Left cardiac atrium (tissue), 4 donors: ENCODE data around the gene NTSR1. TPM values are rescaled to one million over a fixed set of nuclear protein-coding genes. Genes with fewer than 3 reads are reported as not detected.

Source experiments
- ATAC-seq, 2 donors: fragments of 200-7000 bp; cut with Tn5 transposase; one replicate each; pipeline ENCODE4 v1.9.1; 2020; ENCODE audit warnings: mild to moderate bottlenecking in 2 of 2, moderate library complexity in 2 of 2
- DNase-seq: peaks from one replicate; pipeline ENCODE4 v3.0.0-alpha.2; 2020
- intact Hi-C, 2 donors: fragments of 100-400 bp; cut with DNase I; formaldehyde crosslinking; loops; one replicate each; pipeline versions ENCODE4 v1.14.1 to v1.15.1; 2022 to 2023
- long read RNA-seq: library from polyadenylated mRNA; unstranded; transcript quantifications from one replicate; pipeline ENCODE4 v2.0.0, GENCODE V29; 2021
- total RNA-seq, 2 donors: library from RNA; stranded (reverse); fragmentation: NEBNext Ultra II Directional; extraction: Animal tissue kit (Norgen Biotek cat#: 25700); gene quantifications; one replicate each; pipeline ENCODE4 v1.2.1, GENCODE V29; 2021
- donor health status: DM: no; HTN: yes; CAD: no.
- donor health status: DM: no; HTN: yes; CAD: no; lungs with severe emphysema.
- donor health status: DM: yes; HTN: yes; CAD: no.
- donor health status: Dilated cardiomyopathy.

Gene NTSR1
- not detected for total RNA-seq
- long read RNA-seq = 0 reads

DNA sequence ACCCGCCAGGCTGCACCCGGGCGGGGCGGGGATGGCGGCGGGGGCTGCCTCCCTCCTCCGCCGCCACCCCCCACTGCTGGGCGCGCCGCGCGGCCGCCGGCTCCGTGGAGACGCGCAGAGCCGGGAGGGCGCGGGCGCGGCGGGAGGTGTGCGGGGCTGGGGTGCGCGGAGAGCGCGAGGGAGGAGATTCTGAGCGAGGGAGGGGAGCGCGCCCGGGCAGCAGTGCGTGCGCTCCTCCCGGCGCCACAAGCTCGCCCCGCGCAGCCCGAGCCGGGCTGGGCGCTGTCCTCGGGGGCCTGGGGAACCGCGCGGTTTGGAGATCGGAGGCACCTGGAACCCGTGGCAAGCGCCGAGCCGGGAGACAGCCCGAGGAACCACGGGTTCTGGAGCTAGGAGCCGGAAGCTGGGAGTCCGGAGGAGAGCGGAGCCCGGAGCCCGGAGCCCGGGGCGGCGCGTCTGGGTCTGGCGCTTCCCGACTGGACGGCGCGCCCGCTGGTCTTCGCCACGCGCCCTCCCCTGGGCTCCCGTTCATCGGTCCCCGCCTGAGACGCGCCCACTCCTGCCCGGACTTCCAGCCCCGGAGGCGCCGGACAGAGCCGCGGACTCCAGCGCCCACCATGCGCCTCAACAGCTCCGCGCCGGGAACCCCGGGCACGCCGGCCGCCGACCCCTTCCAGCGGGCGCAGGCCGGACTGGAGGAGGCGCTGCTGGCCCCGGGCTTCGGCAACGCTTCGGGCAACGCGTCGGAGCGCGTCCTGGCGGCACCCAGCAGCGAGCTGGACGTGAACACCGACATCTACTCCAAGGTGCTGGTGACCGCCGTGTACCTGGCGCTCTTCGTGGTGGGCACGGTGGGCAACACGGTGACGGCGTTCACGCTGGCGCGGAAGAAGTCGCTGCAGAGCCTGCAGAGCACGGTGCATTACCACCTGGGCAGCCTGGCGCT lies at the start of gene NTSR1:
Gene NTSR1 (plus strand): TSS at position 246 of the 946 bp plus-strand sequence. CDS start 372 bp downstream, at position 618.
- DNase-seq (no peak), ATAC-seq (no peak)
- intact Hi-C loops = no loop called here

DNA sequence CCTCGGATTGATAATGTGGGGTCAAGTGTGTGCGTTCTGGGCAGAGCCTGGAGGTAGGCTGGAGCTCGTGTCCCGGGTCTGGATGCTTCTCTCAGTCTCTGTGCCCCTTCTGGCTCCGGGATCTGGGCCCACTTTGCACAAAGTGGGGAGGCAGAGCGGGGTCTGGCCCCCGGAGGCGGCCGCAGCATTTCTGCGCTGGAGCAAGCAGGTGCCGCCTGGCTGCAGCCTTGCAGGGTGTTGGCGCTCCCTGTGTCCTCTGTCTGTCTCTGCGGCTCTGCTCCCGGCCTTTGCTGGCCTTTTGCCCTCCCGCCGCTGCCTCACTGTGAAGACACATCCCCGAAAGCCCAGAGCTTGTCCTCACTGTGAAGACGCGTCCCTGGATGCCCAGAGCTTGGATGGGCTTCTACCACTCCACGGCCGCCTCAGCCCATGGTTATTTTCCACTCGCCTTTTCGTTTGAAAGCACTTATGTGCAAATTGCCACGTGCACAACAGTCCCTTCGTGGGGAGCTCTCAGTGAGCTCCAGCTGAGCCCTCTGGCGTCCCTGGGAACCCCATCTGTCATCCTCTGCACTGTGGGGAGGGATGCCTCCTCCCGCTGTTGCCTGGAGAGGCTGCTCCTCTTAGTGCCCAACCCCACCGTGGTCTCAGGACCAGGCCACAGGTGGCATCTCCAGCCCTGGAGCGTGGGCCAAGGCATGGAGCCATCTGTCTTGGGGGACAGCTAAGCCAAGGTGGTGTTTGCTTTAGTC lies 49.0 kb upstream of the NTSR1 start:
- ATAC-seq (no peak), DNase-seq (no peak)
- intact Hi-C loops = no loop called here

DNA sequence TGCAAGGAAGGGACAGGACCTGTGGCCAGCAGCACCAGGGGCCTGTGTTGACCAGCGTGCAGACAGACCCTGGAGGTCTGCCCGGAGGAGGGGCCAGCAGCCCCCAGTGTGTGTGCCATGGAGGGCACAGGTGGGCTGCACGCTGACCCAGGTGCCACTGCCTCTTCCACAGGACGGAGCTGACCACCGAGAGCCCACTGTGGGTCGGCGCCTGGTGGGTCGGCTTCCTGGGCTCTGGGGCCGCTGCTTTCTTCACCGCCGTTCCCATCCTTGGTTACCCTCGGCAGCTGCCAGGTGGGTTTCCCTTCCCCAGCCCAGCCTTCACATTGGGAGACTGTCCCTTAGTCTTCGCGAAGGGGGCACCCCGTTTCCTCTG lies 48.4 kb upstream of the NTSR1 start:
- ATAC-seq (no peak), DNase-seq (no peak)
- intact Hi-C loops = no loop called here

DNA sequence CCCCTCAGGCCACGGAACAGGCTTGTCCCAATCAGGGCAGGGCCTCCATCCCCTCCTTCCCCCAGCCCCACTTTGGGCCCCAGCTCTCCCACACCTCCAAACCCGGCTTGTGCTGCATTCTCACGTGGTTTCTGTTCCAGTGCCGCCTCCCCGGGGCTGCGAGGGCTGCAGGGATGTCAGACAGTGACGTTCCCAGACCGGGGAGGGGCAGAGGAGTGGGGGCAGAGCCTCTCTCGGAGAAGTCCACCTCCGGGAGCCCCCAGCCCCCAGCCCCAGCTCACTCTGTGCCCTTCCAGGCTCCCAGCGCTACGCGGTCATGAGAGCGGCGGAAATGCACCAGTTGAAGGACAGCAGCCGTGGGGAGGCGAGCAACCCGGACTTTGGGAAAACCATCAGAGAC lies 47.9 kb upstream of the NTSR1 start:
- DNase-seq (no peak), ATAC-seq (no peak)
- intact Hi-C loops = no loop called here

DNA sequence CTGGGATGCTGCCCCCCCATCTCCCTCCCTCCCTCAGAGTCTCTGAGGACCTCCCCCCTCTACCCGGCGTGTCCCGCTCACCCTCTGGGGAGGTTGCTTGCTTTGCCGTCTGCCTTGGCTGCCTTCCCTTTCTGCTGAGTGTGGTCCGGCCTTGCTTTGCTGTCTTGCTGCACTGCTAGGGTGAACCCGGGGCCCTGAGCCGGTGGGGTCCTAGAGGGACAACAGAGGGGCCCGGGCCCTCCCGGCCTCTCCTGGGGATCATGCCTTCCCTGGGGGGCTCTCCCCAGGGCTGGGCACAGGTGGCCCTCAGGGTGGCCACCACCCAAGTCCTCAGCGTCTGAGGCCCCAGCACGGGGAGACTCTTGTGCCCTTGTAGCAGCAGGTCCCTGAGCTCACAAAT lies 47.0 kb upstream of the NTSR1 start:
- no peak for ATAC-seq
- intact Hi-C loops = no loop called here

DNA sequence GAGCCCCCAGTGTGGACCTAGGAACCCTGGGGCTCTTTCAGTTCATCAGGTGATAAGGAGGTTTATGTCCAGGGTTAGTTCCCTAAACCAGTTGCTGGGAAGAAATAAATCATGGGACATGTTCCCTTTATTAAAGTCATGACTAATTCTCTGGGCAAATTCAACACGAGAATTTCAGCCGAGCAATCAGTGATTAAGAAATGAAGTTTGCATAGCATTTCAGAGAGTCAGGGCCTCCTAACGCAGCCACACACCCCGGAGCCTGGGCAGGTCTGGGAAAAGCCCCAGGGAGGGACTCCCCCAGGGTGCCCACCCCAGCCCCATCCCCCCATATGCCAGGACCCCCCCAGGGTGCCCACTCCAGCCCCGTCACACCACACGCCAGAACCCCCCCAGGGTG lies 46.2 kb upstream of the NTSR1 start:
- intact Hi-C loops = no loop called here
- ATAC-seq = no peak
- no peak for DNase-seq

More for the DNA sequence above, 47.0 kb upstream of the NTSR1 start:
- DNase-seq = no peak

DNA sequence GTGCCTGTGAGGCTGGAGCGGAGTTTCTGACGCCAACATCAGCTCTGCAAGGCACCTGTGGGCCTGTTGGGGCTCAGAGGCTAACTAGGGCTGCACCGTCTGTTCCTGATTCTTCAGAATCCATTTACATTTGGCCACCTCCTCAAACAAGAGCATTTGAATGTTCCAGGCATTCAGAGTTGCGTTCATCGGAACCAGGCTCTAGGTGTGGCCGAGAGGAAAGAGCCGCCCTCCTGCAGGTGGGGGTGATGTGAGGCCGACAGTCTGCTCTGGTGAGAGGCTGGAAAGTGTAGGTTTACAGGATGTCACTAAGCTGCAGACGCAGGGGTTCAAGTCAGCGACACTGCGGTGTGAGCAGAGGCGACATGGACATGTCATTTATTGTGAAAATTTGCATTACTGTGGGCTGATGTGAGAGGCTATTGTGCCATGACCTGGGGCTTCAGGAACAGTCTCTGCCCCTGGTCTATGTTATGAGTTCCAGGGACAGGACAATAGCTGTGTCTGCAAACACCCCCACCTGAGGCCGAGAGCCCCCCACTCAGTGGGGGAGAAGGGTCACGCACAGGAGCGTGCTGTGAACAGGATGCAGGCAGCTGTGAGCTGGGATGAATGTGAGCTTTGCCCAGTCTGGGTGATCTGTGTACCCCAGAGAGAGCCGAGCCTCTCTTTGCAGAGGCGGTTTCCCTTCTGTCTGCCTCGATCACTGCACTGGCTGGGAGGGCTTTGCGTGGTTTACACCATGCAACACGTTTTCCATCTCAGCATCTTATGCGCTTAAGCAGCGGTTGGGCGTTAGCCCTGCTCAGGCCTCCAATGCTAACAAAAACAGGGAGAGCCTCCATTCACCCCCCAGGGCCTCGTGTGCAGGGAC lies 45.3 kb upstream of the NTSR1 start:
- intact Hi-C loops = no loop called here
- no peak for DNase-seq
- ATAC-seq = no peak

DNA sequence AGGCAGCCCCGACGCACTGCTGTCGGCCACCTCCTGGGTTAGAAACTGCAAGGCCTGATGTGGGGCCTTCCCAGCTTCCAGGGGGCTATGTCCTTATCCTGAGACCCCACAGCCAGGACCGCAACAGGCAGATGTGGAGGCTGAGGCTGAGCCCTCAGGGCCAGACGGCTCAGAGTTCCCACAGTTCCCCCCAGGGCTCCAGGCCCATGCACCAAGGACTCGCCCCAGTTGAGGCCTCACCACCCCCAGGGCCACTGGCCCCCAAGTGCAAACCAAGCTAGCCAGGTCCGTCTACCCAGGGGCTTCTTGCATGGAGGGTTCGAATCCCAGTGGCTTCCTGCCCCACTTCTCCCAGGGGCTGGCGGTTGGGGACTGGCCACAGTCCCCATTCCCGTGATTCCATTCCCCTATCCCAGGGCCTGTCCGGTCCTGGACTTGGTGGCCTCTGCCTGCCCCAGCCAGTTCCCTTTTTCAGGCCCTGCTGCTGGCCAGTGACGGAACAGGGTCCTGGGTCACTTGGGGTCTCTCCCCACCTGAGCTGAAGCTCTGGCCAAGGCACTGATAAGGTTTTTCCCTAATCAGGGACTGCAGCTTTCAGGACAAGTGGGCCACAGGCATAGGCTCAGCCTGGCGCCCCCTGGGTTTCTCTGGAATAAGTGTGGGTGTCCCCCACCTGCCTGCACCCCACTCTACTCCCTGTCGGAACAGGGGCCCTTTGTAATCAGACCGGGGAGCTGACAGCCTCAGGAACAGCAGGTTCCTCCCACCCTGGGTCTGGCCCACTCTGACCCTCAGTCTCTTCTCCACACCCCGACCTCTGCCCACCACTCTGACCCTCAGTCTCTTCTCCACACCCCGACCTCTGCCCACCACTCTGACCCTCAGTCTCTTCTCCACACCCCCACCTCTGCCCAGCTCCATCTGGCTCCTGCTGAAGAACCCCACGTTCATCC lies 44.3 kb upstream of the NTSR1 start:
- intact Hi-C loops = no loop called here
- no peak for ATAC-seq
- DNase-seq = no peak

DNA sequence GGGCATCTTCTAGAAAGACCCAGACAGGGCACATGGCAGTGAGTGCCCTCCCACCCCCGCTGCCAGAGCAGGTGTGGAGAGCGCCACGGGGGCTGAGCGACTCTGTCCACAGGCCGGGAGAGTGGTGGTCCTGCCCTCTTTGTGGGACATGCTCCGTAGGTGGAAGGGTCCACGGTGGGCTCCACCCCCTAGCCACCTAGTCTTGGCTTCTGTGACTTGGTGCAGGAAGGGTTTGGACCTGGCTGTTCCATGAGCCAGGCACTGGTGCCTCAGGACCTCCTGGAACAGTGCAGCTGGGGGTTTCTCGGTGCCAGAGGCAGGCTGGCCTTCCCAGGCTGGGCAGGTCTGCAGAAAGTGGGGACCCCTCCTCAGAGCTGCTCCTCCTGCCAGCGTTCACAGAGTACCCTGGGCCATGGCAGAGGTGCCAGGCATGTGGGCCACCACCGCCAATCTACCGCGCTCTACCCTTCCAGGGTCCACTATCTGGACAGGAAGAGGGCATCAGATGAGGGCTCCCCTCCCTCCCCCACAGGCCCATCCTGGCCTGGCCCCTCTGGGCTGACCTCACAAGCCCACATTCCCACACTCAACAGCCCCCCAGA lies 43.4 kb upstream of the NTSR1 start:
- no peak for DNase-seq
- intact Hi-C loops = loop anchor here (5.0 kb wide), 2 partner anchors 122 to 142 kb away; no protein-coding TSS in a partner anchor
- ATAC-seq = no peak

DNA sequence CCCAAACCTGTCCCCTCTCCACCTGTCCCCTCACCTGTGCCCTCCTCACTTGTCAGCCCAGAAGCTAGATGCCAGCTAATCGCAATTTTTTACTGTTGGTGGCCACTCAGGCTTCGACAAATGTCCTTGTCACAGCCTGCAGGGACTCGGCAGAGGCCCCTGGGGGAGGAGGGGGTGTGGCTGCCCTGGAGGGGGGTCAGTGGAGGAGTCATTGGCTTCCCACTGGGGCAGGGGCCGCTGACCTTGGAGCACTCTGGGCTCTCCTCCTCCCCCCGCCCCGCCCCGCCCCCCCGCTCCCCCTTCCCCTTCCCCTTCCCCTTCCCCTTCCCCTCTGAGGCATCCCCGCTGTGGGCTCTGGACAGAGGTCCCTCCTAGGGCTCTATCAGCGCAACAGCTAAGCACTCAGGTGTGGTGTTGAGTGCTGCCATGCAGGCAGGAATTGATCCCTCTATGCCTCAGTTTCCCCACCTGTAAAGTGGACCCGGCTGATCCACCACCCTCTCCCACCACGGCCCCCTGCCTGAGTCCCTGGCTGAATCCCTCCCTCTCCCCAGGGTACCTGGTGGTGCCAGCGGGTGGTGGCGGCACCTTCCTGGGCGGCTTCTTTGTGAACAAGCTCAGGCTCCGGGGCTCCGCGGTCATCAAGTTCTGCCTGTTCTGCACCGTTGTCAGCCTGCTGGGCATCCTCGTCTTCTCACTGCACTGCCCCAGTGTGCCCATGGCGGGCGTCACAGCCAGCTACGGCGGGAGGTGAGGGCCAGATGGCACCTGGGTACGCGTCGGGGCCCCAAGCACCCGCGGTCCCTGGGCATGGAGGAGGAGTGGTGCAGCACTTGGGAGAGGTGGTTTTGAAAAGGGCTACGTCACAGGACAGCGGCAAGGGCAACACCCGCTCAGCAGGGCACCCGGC lies 42.6 kb upstream of the NTSR1 start:
- no peak for ATAC-seq
- intact Hi-C loops = loop anchor here (5.0 kb wide), 2 partner anchors 121 to 141 kb away; no protein-coding TSS in a partner anchor
- DNase-seq = no peak

DNA sequence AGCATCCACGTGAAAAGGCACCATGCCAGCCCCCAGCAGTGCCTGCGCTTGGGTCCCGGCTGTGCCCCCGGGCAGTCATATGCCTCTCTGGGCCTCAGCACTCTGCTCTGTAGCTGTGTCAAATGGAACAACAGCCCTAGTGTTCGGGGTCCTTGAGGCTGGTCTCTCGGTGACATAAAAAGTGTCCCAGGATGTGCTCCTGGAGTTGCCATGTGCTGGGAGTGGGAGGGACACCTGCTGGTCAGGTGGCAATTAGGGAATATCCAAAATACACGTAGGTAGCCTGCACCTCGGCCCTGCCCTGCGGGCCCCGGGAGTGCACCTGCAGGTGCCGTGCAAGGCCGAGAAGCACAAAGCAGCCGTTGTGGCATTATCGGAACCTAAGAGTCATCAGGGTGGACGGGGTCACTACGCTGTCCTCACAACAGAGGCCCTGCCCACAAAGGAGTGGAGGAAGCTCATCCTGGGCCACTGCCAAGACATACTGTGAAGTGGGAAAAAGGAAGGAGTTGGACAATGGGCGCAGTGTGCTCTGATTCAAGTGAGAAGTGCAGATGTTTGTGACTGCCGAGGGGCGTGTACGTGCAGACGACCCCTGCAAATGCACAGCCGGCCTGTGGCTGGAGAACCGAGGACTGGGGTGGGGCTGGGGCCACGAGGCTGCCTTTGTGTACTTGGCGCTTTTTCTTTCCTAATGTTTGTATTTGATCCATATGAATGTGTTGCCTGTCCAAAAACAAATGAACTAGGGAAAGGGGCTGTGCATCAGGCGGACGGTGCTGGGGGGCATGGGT lies 41.7 kb upstream of the NTSR1 start:
- ATAC-seq (peak; percentile 41 to 57), DNase-seq (peak; percentile 76)
- intact Hi-C loops = loop anchor here (5.0 kb wide), 2 partner anchors 120 to 140 kb away; no protein-coding TSS in a partner anchor

DNA sequence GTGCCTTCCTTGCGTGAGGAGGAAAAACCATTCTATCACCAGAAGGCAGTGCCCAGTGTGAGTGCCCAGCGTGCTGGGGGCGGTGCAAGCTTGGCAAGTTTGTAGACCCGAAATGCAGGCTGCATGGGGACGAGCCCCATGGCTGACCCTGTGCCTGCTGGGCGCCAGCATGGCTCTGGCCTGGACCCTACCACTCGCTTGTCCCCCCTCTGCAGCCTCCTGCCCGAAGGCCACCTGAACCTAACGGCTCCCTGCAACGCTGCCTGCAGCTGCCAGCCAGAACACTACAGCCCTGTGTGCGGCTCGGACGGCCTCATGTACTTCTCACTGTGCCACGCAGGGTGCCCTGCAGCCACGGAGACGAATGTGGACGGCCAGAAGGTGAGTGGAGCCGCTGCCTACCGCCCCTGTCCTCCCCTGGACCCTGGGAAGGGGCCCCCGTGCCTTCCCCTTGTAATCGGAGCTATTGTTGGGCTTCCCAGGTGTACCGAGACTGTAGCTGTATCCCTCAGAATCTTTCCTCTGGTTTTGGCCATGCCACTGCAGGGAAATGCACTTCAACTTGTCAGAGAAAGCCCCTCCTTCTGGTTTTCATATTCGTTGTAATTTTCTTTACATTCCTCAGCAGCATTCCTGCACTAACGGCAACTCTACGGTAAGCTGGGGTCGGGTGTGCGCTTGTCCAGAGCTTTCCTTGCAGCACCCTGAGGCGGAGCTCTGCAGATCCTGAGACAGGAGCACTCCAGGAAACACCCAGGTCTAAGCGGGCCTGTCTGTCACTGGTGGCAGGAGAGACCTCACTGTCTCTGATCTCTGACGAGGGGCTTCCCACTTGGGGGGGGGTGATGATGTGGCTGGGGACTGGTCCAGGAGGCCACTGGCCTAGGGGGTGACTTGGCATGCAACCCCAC lies 40.9 kb upstream of the NTSR1 start:
- intact Hi-C loops = loop anchor here (2.0 to 5.0 kb wide), 3 partner anchors 120 to 140 kb away; no protein-coding TSS in a partner anchor
- ATAC-seq = no peak

DNA sequence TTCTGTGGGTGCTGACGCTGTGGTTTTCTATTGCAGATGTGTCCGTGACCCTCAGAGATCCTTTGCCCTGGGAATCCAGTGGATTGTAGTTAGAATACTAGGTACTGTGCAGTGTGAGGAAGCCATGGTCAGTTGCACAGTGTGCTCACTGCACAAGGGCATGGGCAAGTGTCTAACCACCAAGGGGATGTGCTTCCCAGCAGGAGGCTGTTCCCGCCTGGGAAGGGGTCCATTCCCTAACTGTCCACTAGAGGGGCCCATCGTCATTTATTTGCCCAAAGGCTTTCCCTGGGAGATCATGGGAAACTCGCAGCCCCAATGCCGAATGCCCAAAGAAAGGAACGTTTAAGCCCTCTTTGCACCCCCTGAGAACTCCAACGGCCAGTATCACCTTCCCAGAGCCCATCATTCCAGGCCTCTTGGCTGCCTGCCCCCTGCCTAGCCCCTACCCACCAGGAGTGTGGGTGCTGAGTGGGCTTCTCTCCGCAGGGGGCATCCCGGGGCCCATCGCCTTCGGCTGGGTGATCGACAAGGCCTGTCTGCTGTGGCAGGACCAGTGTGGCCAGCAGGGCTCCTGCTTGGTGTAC lies 40.1 kb upstream of the NTSR1 start:
- DNase-seq (peak; percentile 74), ATAC-seq (peak; percentile 62 to 72)
- intact Hi-C loops = loop anchor here (2.0 to 5.0 kb wide), 3 partner anchors 119 to 139 kb away; no protein-coding TSS in a partner anchor

More for the DNA sequence above, 40.9 kb upstream of the NTSR1 start:
- DNase-seq = no peak

DNA sequence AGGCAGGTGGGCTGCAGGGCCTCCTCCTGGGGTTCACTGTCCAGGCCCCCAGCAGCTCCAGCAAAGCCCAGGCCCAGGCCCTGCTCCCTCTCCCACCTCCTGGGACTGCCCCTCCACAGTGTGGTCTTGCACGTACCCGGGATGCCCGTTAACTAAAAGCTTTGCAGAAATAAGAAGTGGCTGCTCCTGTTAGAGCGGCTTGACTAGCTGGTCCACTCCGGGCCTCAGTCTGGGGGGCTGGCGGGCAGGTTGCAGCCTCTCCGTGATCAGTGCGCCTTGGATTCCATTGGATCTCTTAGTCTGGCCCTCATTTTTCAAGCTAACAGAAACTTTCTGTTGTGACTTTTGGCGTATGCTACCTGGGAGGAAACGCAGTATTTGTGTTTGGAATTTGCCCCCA lies 39.4 kb upstream of the NTSR1 start:
- DNase-seq = no peak
- ATAC-seq = no peak
- intact Hi-C loops = loop anchor here (2.0 to 5.0 kb wide), 3 partner anchors 118 to 138 kb away; no protein-coding TSS in a partner anchor
